Raji (cell line): Measurements from ENCODE around the gene RBL2.

Source experiments
- POLR2A ChIP-seq: IDR thresholded peaks from 2 replicates; pipeline ENCODE4 v1.6.1; 2011; ENCODE audit warnings: low read depth, low read length, control low read depth; ENCODE audit not compliant: insufficient read depth

RBL2 gene

DNA sequence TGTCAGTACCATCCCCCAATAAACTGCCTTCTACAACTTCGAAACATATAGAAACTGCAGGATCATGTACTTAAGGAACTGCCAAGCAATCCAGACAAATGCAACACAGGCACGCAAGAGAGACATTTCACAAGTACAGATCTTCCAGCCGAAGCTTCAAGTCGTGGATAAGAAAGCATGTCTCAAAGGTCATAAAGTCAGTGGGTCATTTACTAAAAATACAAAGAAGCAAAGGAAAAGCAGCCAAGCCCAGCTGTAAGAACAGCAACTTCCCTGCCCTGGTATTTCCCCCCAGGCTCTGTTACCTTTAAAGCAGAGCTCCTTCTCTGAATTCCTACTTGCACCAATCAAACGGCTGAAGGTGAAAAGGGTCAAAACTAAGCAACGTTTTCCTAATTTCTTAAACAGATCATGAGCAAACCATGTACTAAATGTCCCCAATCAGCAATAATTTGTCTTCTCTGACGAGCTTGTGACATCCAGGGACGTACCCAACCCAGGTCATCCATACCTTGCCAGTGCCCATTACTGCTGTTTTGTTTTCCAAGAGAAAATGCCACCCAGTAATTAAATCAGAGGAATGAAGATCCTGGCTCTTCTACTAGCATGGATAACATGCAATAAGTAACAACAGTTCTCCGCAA is 67.1 kb downstream of the RBL2 start:
- TF ChIP-seq POLR2A: no peak

DNA sequence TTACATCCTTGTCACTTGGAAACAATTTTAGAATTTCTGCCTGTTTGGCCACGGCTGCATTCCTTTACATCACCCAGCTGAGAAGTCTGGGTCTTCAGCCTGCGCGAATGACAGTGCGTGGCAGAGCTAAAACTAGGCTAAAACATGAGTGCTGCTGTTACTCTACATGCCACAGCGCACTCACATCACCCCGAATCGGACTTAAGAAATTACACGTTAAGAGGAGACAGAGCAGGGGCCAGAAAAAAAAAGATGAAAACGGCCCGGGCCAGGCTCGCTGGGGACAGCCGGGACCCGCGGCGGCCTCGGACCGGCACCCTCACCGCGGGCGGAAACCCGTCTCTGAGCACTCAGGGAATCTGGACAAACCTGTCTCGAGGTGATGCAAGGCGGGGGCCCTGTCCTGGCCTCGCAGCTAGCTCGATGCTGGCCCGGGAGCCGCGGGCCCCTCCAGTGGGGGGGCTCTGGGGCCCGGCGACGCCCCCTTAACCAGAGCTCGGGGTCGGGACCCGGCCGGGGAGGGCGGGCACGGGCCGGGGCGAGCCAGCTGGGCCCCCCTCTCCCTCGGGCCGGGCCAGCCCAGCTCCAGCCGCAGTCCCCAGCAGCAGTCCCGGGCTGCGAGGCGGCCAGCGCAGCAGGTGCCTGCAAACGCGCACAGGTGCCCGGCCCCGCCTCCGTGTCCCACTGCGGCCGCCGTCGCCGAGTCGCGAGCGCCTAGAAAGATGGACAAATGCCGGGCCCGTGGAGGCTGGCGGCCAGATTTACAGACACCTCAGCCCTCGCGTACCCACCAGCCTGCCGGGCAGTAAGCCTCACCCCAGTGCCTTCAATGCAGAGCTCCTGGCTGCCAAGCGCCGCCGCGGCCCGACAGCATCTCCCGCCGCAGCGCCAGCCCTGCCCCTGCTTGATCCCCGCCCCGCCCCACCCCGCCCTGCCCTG is 68.3 kb downstream of the RBL2 start, which contains the start of gene AKTIP:
Gene AKTIP (minus strand): TSS at position 879 of the 939 bp plus-strand sequence. CDS start 2,950 bp downstream, outside the sequence.
- peak; percentile 54; the same call in 1 of the 2 replicates for TF ChIP-seq POLR2A

DNA sequence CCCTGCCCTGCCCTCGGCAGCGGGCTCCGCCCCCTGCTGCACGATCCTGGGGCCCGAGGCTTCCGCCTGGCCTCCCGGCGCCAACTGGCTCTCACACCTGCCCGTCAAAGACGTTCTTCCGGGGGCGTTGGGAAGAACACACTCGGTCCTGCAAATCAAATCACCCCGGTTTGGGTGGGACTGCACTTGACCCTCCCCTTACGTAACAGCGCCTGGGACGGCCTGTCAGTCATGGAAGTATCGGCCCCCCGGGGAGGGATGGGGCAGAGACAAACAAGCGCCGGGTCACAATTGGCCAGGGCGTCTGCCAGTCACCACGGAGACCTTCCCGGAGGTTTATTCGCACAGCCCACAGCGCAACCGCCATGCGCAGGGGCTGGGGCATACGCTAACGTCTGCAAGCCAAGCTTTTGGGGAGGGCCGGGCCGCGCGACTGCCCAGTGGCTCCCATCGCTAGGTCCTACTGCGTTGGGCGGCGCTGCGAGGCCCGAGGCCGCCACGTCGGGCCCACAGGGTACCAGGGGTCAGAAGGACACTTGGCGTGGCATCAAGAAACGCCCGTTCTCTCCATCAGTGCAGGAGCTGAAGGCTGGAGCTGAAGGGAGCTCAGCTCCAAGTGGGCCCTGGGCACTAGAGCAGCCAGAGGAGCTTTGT is 69.1 kb downstream of the RBL2 start:
- peak; percentile 91 for TF ChIP-seq POLR2A

DNA sequence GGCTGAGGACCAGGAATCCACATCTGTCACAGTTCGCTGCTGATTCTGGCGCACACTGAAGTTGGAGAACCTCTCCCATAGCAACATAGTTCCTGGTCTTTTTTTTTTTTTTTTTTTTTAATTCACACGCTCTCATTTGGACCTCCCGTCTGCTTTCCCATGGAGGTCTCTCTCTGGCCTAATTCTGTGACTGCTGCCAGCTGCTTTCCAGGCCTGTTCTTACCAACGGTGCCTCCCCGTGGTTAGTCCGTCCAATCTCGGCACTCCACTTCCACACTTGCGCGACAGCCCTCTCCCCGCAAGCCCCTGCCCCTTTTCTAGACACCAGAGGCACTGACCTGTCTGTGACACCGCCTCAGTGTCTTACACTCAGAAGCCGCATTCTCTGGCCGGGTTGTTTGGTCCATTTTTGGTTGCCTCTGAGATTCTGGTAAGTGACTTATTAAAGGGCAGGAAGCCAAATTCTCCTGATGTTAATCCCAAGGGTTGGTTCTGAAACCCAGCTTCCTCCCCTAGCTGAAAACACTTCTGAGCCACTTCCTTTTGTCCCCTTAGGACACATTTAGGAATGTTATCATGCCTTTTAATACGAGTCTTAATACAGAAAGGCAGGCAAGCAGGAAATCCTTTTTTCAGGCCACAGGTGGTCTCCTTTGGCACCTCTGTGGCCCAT is 69.9 kb downstream of the RBL2 start:
- TF ChIP-seq POLR2A: no peak

DNA sequence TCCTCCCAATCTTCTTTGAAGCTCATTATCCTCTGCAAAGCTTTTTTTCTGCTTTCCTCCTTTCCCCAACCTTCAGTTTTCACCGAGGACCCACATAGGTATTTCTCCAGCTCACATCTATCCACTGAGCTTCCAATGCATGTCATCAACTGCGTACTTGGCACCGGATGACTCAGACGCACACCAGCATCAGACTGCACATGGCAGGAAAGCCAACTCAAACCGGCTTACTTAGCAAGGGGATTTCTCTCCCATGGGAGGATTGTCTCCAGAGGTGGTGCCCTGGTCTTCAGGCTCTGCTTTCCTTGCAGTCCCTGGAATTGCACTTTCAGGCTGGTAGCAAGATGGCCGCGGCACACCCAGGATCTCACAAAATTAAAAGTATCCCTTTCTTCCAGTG is 70.4 kb downstream of the RBL2 start:
- no peak for TF ChIP-seq POLR2A

DNA sequence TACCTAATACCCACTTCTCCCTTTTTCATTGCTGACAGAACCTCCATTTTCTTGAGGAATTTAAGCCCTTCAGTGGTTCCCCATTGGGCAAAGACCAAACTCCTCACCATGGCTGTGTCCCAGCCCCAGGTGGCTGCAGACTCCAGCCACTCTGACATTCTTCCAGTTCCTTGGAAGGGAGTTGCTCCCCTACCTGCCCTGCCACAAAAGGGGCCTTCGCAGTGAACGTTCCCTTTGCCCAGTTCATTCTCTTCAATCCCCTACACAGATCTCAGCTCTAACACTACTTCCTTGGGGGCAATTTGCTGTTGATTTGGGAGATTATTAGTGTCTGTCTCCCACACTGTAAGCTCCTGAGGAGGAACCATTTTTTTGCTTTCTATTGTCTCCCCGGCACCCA is 72.0 kb downstream of the RBL2 start:
- TF ChIP-seq POLR2A: no peak

DNA sequence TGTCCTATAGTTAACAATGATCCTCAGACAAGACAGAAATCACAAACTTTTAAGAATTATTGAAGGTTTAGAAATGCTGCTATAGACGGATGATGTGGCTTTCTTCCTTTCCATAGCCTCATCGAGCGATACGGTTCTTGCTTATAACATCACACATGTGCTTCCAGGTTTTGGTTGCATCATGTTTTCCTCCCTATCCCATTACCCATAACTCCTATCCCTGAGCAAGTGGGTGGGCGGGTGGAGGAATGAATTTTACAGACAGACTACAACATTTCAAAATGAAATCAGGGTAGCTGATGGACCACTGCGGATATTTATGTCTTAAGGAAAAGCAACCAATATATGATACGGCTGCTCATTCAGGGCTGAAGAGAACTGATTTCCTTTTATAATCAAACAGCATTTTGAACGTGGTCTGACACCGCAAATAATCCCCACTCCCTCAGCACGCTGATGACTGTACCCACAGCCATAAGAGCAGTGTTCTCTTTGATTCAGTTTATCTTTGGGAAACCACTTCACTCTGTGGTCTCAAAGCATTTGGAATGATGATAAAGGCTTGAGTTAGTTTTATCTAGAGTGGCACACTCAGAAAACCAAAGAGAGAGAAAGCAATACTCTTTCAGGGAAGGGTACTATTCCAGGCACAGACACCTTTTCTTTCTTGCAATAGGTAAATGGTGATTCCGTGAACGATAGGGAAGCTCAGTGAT is 73.4 kb downstream of the RBL2 start:
- TF ChIP-seq POLR2A: no peak

DNA sequence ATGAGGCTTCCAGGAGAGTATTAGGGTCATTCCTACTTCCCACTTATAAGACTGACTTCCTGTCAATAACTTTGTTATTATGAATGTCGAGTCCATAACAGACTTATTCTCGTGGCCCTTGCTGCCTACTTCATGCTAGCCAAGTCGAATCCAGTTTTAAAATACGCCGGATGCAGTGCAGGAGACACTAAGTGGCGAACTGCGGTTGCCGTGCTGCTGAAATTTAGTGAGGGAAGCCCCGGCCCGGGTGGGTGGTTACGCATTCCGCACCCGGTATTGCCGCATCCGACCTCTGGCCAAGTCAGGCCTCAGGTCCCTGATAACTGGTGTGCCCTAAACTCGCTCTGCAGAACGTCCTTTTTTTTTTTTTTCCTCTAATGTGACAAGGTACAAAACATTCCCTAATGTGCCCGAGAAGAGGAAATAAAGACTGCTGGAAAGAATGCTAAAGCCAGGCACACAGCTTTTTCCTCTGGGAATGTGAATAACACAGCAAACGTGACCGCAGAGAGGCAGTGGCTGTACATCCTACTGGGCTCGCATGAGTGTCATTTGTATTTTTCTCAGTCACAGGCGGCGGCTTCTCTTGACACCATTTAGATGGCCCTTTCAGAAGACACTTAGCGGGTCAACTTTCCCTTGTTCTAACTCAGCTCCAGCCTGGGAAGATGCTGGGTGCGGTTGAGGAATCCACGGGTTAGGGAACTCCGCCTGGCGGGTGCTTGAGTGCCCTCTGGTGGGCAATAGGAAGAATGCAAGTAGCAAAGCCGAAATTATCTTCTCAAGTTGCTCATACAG is 75.8 kb downstream of the RBL2 start:
- TF ChIP-seq POLR2A: no peak

DNA sequence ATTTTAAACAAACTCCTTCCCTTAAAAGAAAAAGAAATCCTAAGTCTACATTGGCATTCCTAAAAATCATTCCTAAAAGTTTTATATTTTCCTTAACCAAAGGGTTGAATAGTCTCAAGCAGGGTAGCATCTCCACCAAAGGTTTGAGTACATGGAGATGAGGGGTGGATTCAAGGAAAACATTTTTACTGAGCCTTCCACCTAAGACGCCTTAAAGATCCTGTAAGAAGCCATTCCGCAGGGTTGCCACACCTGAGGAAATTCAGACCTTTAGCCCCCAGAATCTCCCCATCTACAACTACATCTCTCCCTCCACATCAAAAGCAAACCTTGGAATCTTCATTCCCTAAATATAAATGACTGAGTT is 76.4 kb downstream of the RBL2 start:
- no peak for TF ChIP-seq POLR2A

DNA sequence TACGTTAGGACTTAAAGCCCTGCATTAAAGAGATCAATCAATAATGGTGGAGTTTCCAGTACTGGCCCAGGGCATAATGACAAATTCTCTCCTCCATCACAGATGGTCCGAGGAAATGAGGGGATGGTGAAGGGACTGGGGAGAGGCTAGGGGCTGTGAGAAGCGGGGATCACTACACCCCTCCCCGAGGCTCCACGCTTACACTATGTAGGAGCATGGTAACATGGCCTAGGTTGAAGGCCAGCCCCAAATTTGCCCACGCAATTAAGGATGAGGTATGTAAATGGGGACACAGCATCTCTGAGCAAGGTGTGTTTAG is 76.8 kb downstream of the RBL2 start:
- no peak for TF ChIP-seq POLR2A

DNA sequence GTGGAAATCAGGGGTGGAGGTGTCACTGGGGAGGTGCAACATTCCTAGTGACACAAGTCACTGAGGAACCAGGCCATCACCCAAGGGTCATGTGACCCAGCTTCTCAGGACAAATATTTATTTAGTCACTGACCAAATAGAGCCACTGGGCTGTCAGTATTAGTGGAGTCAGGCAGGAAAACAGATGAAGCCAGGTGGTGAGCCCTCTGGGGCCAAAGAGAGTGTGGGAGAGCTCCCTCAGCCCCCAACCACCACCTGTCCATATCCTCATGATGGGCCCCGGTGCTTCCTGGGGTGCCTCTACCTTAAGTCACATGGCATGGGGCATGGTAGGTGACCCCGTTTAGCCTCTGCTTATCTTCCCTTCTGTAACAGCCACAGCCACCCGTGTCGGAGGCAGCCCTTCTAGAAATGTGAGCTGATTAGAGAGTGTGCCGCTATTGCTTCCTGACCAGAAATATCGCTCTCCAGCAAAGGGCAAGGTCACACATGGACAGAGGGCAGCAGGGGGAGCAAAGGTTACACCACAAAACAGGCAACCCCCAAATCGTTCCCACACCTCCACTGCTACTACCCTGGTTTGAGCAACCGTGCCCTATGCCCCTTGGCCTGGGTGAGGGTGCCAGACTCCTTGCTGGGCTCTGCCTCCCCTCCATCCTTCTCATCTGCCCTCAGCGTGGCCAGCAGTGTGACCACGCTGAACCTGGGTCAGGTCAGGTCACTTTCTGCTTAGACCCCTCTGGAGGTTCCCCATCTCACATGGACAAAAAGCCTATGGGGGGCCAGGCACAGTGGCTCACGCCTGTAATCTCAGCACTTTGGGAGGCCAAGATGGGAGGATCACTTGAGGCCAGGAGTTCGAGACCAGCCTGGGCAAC is 77.4 kb downstream of the RBL2 start:
- TF ChIP-seq POLR2A: no peak

DNA sequence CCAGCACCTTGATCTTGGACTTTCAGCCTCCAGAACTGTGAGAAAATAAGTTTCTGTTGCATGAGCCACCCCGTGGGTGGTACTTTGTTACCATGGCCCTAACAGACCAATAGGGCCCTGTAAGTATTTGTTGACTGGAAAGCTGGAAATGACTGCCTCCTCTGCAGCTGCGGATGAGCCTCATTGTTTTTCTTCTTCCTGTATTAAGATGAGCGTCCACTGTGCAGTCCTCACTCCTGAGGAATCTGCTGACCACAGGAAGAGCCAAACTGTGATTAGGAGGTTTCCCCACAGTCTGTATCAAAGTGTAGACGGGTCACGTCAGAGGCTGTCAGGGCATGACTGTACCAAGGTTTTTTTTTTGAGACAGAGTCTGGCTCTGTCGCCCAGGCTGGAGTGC is 81.0 kb downstream of the RBL2 start:
- no peak for TF ChIP-seq POLR2A

DNA sequence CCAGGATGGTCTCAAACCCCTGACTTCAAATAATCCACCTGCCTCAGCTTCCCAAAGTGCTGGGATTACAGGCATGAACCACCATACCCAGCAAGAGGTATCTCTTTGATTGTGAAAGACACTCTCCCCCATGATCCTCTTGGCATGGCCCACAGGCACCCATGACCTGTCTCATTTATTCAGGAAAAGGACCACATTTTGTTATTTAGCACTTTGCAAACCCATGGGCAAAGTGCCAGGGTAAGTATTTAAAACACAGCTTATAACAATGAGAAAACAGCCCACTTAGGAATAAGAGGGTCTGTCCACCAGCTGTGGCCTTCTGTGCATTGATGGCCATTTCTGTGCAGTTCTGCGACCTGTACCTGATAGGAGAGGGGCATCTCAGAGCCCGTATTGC is 81.5 kb downstream of the RBL2 start:
- no peak for TF ChIP-seq POLR2A

DNA sequence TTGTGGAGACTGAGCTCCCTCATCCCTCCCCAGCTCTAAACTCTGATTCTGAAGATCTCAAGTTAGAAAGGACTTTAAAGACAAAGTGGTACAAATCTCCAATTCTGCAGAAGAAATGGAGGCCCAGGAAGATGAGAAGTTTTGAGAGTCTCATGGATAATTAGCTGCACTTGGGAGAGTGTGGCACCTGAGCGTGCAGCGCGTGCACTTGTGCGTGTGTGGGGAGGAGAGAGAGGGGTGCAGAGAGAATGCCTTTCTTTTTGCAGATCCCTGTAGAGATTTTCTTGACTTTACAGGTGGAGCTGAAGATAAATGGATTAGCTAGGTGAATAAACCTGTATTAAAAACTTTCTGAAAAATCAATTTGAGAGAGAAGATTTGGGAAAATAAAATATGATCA is 83.6 kb downstream of the RBL2 start:
- no peak for TF ChIP-seq POLR2A
